ENCODE data around the gene PGAM2. TPM values are rescaled to one million over a fixed set of nuclear protein-coding genes. Genes with fewer than 3 reads are reported as not detected.

PGAM2 gene
- total RNA-seq, 1 donor from 2014 or later, result not detected

GRCh38 chr7:44067064-44067951 is 1.9 kb upstream of the PGAM2 start:
- peak; percentile 82 for DNase-seq (ENCODE audit: low spot score)

GRCh38 chr7:44066494-44067063 is 1.2 kb upstream of the PGAM2 start:
- peak; percentile 86 for DNase-seq (ENCODE audit: low spot score)

GRCh38 chr7:44066111-44066460 is 719 bp upstream of the PGAM2 start:
- DNase-seq (ENCODE audit: low spot score), result no peak

GRCh38 chr7:44064791-44065430 is 456 bp downstream of the PGAM2 start:
- DNase-seq (ENCODE audit: low spot score), result peak; percentile 86

- peak; percentile 82 for DNase-seq (ENCODE audit: low spot score)
Observed at GRCh38 chr7:44063894-44064651, 1.3 kb downstream of the PGAM2 start.

GRCh38 chr7:44063547-44063893 is 1.8 kb downstream of the PGAM2 start:
- DNase-seq (ENCODE audit: low spot score), result no peak

- DNase-seq (ENCODE audit: low spot score), result no peak
Observed at GRCh38 chr7:44062903-44063295, 2.5 kb downstream of the PGAM2 start.

- peak; percentile 83 for DNase-seq (ENCODE audit: low spot score)
Observed at GRCh38 chr7:44062180-44062902, 3.0 kb downstream of the PGAM2 start.

GRCh38 chr7:44061645-44062179 is 3.7 kb downstream of the PGAM2 start:
- DNase-seq (ENCODE audit: low spot score), result peak; percentile 41

- peak; percentile 57 for DNase-seq (ENCODE audit: low spot score)
Observed at GRCh38 chr7:44060948-44061644, 4.3 kb downstream of the PGAM2 start.

GRCh38 chr7:44060091-44060947 is 5.0 kb downstream of the PGAM2 start:
- peak; percentile 59 for DNase-seq (ENCODE audit: low spot score)

- DNase-seq (ENCODE audit: low spot score), result peak; percentile 88
Observed at GRCh38 chr7:44059219-44060090, 5.9 kb downstream of the PGAM2 start.

GRCh38 chr7:44058759-44059218 is 6.6 kb downstream of the PGAM2 start:
- peak; percentile 55 for DNase-seq (ENCODE audit: low spot score)

GRCh38 chr7:44057849-44058758 is 7.3 kb downstream of the PGAM2 start:
- DNase-seq (ENCODE audit: low spot score), result peak; percentile 69

- DNase-seq (ENCODE audit: low spot score), result peak; percentile 89
Observed at GRCh38 chr7:44057181-44057848, 8.1 kb downstream of the PGAM2 start.

- no peak for DNase-seq (ENCODE audit: low spot score)
Observed at GRCh38 chr7:44056681-44057080, 8.7 kb downstream of the PGAM2 start.

Measured in mesenteric fat pad (tissue), 1 donor.